Memory B cell (primary cell): ENCODE measurements around the gene NAA30.

Experiments
- ATAC-seq: fragments of 150-1000 bp; cut with Tn5 transposase; 2 replicates; pipeline ENCODE4 v1.10.0; 2021; ENCODE audit warnings: low read depth, mild to moderate bottlenecking, moderate library complexity
- DNase-seq, 2 donors: peaks; one replicate each; pipeline ENCODE4 v3.0.0; 2022; ENCODE audit warnings: low spot score in 2 of 2
- H3K27ac Mint-ChIP-seq: one replicate; pipeline ENCODE4 v1.8.0; 2022; ENCODE audit warnings: mild to moderate bottlenecking, moderate library complexity, mixed read lengths
- H3K27me3 Mint-ChIP-seq: one replicate; pipeline ENCODE4 v1.8.0; 2022; ENCODE audit warnings: mixed read lengths
- H3K36me3 Mint-ChIP-seq: one replicate; pipeline ENCODE4 v1.8.0; 2022; ENCODE audit warnings: mild to moderate bottlenecking, mixed read lengths
- H3K4me1 Mint-ChIP-seq: one replicate; pipeline ENCODE4 v1.8.0; 2022; ENCODE audit warnings: mixed read lengths
- H3K4me3 Mint-ChIP-seq: one replicate; pipeline ENCODE4 v1.8.0; 2022; ENCODE audit warnings: mild to moderate bottlenecking, moderate library complexity, mixed read lengths
- H3K9me3 Mint-ChIP-seq: one replicate; pipeline ENCODE4 v1.8.0; 2022; ENCODE audit warnings: mixed read lengths

NAA30 gene

DNA sequence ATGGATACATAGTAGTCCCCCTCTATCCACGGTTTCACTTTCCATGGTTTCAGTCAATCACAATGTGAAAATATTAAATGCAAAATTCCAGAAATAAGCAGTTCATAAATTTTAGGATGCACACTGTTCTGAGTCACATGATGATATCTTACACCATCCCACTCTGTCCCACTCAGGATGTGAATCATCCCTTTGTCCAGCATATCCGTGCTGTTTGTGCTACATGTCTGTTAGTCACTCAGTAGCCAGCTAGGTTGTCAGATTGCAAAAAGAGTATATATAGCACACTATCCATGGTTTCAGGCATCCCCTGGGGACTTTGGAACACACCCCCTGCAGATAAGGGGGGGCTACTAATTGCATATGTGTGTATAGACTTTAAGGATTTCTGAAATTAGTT, 8.1 kb upstream of the NAA30 start:
- ATAC-seq, result no peak
- Mint-ChIP-seq H3K9me3 (peaks cover 1% of the 10 kb centered on the region), H3K27me3 (peaks cover 4% of the 10 kb centered on the region), H3K4me1 (peaks cover 2% of the 10 kb centered on the region), H3K36me3 (no peaks in the 10 kb centered on the region), H3K27ac (no peak overlapping the region), H3K4me3 (no peak overlapping the region)
- no peak for DNase-seq

DNA sequence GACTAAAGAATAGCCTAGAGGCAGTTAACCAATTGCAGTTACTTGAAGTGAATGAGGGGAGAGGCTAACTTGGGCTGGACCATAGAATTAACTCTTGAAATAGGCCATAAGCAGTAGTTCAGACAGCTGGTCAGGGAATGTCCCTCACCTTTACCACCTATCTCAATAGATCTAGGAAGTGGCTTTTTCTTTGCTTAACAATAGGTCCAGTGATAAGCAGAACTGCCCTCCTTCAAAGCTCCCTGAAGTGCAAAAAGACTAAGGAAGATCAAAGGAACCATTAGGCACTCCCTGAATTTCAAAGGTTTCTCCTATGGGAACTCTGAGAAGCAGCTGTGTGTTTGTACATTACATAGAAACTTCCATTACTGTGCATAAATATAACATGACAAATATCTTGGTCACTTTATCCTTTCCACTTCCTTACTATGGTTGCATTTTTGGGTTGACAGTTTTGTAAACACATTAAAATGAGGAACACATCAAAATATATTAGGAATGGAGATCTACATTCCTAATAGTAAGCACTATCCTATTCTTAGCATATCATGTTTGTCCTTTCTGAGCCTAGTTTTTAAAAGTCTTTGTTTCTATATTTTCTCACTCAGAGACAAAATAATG, 7.2 kb upstream of the NAA30 start:
- peaks cover 2% of the 10 kb centered on the region for H3K4me1 Mint-ChIP-seq
- no peak overlapping the region for H3K4me3 Mint-ChIP-seq
- H3K27me3 Mint-ChIP-seq, result peaks cover 4% of the 10 kb centered on the region
- no peak for DNase-seq
- ATAC-seq, result no peak
- no peaks in the 10 kb centered on the region for H3K36me3 Mint-ChIP-seq
- no peak overlapping the region for H3K27ac Mint-ChIP-seq
- H3K9me3 Mint-ChIP-seq, result peaks cover 1% of the 10 kb centered on the region

DNA sequence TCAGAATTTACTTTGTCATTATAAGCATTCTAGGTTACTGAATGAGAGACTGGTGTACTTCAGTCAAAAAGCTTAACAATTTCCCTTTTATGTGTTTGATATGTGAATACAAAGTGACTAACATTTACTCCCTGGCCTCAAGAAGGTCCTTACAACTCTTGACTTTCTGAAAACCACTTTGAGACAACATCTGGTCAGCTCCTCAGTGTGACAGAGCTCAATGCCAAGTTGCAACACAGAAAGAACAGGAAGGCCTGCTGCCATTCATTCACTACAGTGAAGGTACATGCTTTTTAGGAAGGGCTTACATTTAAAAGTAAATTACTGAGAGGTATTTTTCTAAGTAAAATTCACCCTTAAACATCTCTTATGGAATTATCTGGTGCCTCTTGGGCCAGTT, 2.3 kb upstream of the NAA30 start:
- Mint-ChIP-seq H3K4me3 (no peak overlapping the region), H3K9me3 (no peaks in the 10 kb centered on the region), H3K27me3 (peaks cover 4% of the 10 kb centered on the region), H3K4me1 (peaks cover 19% of the 10 kb centered on the region), H3K27ac (no peak overlapping the region), H3K36me3 (no peaks in the 10 kb centered on the region)
- DNase-seq, result no peak
- ATAC-seq, result no peak

DNA sequence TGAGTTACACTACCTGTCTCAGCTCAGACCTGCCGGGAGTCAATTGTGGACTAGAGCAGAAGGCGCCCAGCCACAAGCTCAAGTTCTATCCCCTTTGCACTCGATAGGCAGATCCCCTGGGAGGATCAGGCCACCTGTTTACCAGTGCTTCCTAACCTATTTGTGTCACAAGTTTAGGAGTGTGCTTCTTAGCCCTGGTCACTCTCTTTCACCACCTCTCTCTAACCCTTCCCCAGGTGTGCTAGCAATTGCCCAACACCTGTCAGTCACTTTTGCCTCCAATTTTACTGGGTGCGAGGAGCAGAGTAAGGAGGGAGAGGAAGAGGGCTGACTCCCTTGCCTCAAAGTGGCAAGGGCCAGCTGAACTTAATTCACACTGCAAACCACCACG, 745 bp upstream of the NAA30 start:
- Mint-ChIP-seq H3K27ac (peak overlapping the region; percentile 91), H3K4me1 (peaks cover 21% of the 10 kb centered on the region), H3K4me3 (peak overlapping the region; percentile 92), H3K27me3 (peaks cover 2% of the 10 kb centered on the region), H3K9me3 (no peaks in the 10 kb centered on the region), H3K36me3 (no peaks in the 10 kb centered on the region)
- DNase-seq (peak; percentile 5 to 14), ATAC-seq (no peak)

DNA sequence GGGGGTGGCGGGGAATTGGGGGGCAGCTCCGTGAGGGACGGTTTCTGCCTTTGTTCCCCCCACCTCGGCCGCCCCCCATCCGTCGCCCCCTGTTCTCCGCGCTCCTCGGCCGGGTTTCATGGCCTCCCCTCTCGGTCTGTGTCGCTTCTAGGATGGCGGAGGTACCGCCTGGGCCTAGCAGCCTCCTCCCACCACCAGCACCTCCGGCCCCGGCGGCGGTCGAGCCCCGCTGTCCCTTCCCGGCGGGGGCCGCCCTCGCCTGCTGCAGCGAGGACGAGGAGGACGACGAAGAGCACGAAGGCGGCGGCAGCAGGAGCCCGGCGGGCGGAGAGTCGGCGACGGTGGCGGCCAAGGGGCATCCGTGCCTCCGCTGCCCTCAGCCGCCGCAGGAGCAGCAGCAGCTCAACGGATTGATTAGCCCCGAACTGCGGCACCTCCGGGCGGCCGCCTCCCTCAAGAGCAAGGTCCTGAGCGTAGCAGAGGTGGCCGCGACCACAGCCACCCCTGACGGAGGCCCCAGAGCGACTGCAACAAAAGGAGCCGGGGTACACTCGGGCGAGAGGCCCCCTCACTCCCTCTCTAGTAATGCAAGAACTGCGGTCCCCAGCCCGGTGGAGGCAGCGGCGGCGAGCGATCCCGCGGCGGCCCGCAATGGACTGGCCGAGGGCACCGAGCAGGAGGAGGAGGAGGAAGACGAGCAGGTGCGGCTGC, 575 bp downstream of the NAA30 start:
- H3K36me3 Mint-ChIP-seq, result no peaks in the 10 kb centered on the region
- peak overlapping the region; percentile 92 for H3K4me3 Mint-ChIP-seq
- peaks cover 21% of the 10 kb centered on the region for H3K4me1 Mint-ChIP-seq
- H3K9me3 Mint-ChIP-seq, result no peaks in the 10 kb centered on the region
- peak overlapping the region; percentile 91 for H3K27ac Mint-ChIP-seq
- DNase-seq (peak; percentile 39 to 52), ATAC-seq (peak; percentile 36)
- peaks cover 2% of the 10 kb centered on the region for H3K27me3 Mint-ChIP-seq

DNA sequence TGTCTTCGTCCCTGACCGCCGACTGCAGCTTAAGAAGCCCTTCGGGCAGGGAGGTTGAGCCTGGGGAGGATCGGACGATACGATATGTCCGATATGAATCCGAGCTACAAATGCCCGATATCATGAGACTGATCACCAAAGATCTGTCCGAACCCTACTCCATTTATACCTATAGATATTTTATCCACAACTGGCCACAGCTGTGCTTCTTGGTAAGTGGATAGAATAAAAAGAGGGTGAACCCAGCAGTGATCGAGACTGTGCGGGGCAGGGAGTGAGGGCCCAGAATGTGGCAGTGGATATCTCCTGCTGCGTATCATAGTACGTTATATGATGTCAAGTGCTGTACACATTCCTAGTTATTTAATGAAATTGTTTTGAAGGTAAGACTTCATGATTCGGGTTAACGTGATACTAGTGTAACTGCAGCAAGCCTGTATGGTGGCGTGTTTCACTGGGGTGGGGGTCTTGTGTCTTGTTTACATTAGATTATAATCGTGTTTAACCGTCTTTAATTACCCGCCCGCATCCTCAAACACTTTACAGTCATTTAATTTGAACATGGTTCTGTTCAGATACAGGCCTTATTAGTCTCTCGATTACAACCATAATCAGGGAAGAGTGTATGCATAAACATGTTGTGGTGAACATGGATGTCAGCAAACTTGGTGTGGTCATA, 1.3 kb downstream of the NAA30 start:
- Mint-ChIP-seq H3K36me3 (peaks cover 2% of the 10 kb centered on the region), H3K4me3 (peak overlapping the region; percentile 92), H3K4me1 (peaks cover 21% of the 10 kb centered on the region), H3K27me3 (no peaks in the 10 kb centered on the region), H3K9me3 (no peaks in the 10 kb centered on the region), H3K27ac (peak overlapping the region; percentile 91)
- no peak for DNase-seq
- ATAC-seq, result no peak

DNA sequence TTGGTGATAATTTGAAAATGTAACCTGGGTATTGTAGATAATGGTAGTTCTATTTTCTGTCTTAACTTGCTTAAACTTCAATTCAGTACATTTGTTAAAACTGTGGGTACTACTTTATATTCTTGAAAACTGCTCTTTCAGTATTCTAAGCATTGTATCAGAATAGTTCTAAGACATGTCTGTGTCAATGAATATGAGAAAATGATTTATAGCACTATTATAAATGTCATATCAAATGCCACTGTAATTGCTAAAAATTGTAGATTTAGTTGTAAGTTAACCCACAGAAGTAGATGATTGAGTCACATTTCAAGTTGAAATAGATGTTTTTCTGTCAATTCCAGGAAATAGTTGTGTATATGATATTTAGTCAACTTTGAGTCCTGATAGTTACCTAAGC, 2.4 kb downstream of the NAA30 start:
- H3K27me3 Mint-ChIP-seq, result no peaks in the 10 kb centered on the region
- DNase-seq (no peak), ATAC-seq (no peak)
- no peaks in the 10 kb centered on the region for H3K9me3 Mint-ChIP-seq
- H3K27ac Mint-ChIP-seq, result no peak overlapping the region
- peaks cover 21% of the 10 kb centered on the region for H3K4me1 Mint-ChIP-seq
- peak overlapping the region; percentile 17 for H3K4me3 Mint-ChIP-seq
- H3K36me3 Mint-ChIP-seq, result peaks cover 4% of the 10 kb centered on the region

DNA sequence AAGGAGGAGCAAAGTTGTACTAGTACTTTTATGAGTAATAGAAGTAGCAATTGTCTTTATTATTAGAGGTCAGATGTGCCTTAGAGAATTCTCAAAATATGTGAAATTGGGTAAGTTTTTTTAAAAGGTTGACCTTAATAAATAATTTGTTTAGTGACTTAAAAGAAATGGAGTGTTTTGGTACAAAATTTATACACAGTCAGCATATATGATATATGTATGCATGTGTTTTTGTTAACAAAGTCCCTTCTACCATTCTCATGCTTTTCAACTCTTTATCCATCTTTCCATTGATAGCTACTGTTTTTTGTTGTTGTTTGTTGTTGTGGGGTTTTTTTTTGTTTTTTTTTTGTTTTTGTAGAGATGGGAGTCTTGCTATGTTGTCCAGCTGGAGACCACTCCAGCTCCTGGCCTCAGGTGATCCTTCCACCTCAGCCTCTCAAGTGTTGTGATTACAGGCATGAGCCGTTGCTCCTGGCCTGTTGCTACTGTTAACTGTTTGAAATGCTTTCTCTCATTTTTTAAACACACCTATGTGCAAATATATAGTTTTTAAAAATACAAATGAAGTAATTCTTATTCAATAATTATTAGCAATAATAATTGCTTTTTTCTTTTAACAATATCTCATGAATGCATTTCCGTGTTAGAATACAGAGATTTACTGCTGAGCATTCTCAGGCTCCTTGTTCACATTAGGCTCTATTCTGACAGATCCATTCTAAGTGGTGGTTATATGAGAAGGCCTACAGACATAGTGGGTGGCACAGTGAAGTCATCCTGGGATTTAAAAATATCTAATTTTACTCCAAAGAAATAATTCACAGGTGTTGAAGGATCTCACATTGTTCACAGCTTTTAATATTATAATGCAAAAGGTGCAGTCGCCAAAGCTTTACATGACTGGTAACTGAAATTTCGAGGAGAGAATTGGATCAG, 10.4 kb downstream of the NAA30 start:
- ATAC-seq, result no peak
- Mint-ChIP-seq H3K4me1 (peaks cover 12% of the 10 kb centered on the region), H3K36me3 (peaks cover 23% of the 10 kb centered on the region)

DNA sequence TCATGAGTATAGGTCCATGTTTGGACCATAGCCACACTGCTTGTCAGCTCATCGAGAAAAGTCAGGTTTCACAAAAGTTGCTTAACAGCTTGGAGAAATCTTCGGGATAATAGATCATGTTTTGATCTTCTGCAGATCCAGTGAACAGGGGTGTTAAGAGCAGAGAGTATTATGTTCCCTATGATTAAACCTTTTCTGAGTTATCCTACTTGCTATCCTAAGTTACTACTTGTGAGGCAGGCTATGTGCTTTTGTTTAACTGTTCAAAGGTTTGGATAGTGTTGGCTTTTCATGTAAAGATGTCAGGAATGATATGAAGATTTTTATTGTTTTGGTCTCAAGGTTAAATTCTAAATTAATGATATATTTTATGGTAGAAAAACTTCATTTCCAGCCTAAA, 11.1 kb downstream of the NAA30 start:
- peaks cover 15% of the 10 kb centered on the region for H3K4me1 Mint-ChIP-seq
- no peaks in the 10 kb centered on the region for H3K27me3 Mint-ChIP-seq
- ATAC-seq, result no peak
- peaks cover 22% of the 10 kb centered on the region for H3K36me3 Mint-ChIP-seq
- no peaks in the 10 kb centered on the region for H3K9me3 Mint-ChIP-seq
- no peak overlapping the region for H3K27ac Mint-ChIP-seq
- no peak for DNase-seq
- no peak overlapping the region for H3K4me3 Mint-ChIP-seq

More for the DNA sequence above, 10.4 kb downstream of the NAA30 start:
- Mint-ChIP-seq H3K27me3 (no peaks in the 10 kb centered on the region), H3K9me3 (no peaks in the 10 kb centered on the region), H3K27ac (no peak overlapping the region), H3K4me3 (no peak overlapping the region)
- DNase-seq, result no peak

DNA sequence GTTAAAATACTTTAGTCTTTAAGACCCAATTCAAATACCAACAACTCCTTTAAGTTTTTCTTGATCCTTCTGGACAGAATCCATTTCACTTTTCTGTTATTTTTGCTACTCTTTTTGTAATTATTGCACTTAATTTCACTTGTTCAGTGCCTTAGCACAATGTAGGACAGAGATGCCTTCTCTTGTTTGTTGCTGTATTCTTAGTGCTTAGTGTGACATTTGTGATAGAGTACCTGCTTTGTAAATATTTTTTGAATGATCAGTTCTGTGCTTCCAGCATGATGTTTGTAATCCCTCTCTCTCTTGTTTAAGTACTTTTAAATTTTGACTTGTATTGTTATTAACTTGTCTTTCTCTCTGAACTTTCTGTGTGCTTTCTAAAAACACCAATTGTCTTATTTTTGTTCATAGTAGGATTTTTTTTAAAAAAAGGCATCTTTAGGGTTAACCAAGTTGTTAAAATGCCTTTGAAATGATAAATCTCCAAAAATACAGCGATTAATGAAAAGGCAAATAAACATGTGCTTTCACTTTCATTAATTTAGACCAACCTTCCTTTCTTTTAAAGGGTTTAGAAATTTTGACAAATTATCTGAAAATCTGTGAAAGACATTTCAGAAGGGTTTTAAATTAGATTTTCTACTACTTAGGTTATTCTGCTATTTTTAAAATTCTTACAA, 11.9 kb downstream of the NAA30 start:
- Mint-ChIP-seq H3K4me1 (peaks cover 17% of the 10 kb centered on the region), H3K36me3 (peaks cover 23% of the 10 kb centered on the region)

DNA sequence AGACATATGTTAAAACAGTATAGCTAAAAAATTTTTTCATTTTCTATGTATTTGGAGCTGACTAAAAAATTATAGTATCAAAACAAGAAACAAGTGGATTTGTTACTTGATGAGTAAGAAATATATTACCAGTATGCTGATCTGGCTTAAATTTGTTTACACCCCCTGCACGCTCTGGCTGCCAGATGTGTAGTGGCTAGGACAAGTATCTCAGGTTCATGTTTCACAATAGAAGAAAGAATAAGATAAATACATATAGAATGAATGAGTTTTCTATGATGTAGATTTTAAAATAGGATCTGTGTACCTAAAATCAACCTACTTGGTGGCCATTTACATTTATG, 13.1 kb downstream of the NAA30 start:
- no peaks in the 10 kb centered on the region for H3K9me3 Mint-ChIP-seq
- ATAC-seq, result no peak
- peaks cover 29% of the 10 kb centered on the region for H3K36me3 Mint-ChIP-seq
- no peak for DNase-seq
- peaks cover 22% of the 10 kb centered on the region for H3K4me1 Mint-ChIP-seq
- no peak overlapping the region for H3K4me3 Mint-ChIP-seq
- no peaks in the 10 kb centered on the region for H3K27me3 Mint-ChIP-seq
- no peak overlapping the region for H3K27ac Mint-ChIP-seq

More for the DNA sequence above, 11.9 kb downstream of the NAA30 start:
- ATAC-seq, result no peak
- no peaks in the 10 kb centered on the region for H3K27me3 Mint-ChIP-seq
- no peak overlapping the region for H3K27ac Mint-ChIP-seq
- no peak overlapping the region for H3K4me3 Mint-ChIP-seq
- H3K9me3 Mint-ChIP-seq, result no peaks in the 10 kb centered on the region
- DNase-seq, result no peak

DNA sequence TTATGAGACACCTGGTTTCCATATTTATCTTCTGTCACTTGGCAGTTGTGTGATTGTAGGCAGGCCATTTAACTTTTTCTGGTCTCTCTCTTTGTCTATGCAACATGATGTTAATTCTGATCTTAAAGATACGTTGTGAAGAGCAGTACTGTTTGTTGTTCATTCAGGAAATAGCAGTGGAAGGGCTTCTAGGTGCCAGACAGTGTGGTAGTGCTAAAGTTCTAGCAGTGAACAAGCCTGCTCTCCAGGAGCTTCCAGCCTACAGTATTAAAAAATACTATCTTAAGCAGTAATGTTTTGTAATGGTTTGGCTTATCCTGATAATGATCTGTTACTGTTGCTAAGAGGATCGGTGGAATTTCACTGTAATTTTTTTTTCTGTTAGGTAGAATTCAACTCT, 15.2 kb downstream of the NAA30 start:
- ATAC-seq, result no peak
- Mint-ChIP-seq H3K4me3 (no peak overlapping the region), H3K36me3 (peaks cover 28% of the 10 kb centered on the region), H3K27me3 (no peaks in the 10 kb centered on the region), H3K27ac (peak overlapping the region; percentile 35), H3K4me1 (peaks cover 19% of the 10 kb centered on the region), H3K9me3 (no peaks in the 10 kb centered on the region)
- DNase-seq, result no peak

DNA sequence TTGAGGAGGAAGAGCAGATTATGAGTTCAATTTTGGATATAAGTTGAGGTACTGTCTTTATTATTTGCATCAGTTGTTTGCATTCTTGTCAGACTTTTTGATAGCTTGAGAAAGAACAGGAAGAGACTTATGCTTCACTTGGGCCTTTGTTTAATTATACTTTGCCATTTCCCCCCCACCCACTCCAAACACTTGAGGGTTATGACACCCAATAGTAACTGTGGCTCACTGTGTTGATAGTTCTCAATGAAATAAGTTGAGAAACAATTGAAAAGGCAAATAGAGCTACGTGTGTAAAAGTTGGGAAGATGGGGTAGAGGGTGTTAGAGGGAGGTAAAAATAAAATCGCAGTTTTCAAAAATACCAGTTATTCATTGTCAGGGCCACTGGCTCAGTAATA, 17.7 kb downstream of the NAA30 start:
- no peak overlapping the region for H3K4me3 Mint-ChIP-seq

More for the DNA sequence above, 17.7 kb downstream of the NAA30 start:
- H3K4me1 Mint-ChIP-seq, result peaks cover 14% of the 10 kb centered on the region
- ATAC-seq, result no peak
- peak overlapping the region; percentile 7 for H3K27ac Mint-ChIP-seq
- no peaks in the 10 kb centered on the region for H3K9me3 Mint-ChIP-seq
- H3K27me3 Mint-ChIP-seq, result no peaks in the 10 kb centered on the region
- no peak for DNase-seq
- peaks cover 29% of the 10 kb centered on the region for H3K36me3 Mint-ChIP-seq
